ENCODE data around the gene MINDY2. TPM values are rescaled to one million over a fixed set of nuclear protein-coding genes. Genes with fewer than 3 reads are reported as not detected.
A peak's percentile ranks its signal among the peaks of the same experiment; 100 is the strongest.
"Not testable (repeated sequence)": the region's sequence is repeated elsewhere in the genome, so short reads cannot be mapped to it uniquely, and the experiment has no call there.

The MINDY2 gene
- total and polyA plus RNA-seq, 9 of the 15 experiments (the other 6 are each of a cell fraction or from before 2014, with no cell fraction given), result 2.4 to 15.3 (median 7.2) TPM

DNA sequence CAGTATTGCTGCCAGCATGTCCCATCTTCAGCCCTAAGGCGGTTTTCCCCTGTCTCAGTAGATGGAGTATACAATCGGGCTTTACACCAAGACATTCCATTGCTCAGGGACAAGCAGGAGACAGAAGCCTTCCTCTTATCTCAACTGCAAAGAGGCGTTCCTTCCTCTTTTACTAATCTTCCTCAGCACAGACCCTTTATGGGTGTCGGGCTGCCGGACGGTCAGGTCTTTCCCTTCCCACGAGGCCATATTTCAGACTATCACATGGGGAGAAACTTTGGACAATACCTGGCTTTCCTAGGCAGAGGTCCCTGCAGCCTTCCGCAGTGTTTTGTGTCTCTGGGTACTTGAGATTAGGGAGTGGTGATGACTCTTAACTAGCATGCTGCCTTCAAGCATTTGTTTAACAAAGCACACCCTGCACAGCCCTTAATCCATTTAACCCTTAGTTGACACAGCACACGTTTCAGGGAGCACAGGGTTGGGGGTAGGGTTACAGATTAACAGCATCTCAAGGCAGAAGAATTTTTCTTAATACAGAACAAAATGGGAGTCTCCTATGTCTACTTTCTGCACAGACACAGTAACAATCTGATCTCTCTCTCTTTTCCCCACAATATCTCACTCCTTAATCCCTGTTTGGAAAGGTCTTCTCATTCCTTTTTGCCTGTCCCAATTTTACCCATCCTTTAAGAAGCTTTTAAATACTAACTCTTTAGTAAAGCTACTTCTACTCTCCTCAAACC, 62.8 kb downstream of the MINDY2 start (continued):
- TF ChIP-seq, protein P1, sequence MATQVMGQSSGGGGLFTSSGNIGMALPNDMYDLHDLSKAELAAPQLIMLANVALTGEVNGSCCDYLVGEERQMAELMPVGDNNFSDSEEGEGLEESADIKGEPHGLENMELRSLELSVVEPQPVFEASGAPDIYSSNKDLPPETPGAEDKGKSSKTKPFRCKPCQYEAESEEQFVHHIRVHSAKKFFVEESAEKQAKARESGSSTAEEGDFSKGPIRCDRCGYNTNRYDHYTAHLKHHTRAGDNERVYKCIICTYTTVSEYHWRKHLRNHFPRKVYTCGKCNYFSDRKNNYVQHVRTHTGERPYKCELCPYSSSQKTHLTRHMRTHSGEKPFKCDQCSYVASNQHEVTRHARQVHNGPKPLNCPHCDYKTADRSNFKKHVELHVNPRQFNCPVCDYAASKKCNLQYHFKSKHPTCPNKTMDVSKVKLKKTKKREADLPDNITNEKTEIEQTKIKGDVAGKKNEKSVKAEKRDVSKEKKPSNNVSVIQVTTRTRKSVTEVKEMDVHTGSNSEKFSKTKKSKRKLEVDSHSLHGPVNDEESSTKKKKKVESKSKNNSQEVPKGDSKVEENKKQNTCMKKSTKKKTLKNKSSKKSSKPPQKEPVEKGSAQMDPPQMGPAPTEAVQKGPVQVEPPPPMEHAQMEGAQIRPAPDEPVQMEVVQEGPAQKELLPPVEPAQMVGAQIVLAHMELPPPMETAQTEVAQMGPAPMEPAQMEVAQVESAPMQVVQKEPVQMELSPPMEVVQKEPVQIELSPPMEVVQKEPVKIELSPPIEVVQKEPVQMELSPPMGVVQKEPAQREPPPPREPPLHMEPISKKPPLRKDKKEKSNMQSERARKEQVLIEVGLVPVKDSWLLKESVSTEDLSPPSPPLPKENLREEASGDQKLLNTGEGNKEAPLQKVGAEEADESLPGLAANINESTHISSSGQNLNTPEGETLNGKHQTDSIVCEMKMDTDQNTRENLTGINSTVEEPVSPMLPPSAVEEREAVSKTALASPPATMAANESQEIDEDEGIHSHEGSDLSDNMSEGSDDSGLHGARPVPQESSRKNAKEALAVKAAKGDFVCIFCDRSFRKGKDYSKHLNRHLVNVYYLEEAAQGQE (IDR thresholded peaks at IDR 0.05; ENCODE audit: borderline replicate concordance), result peak; percentile 45
- TF ChIP-seq, protein P1 (CRISPR knock-in tag; IDR thresholded peaks at IDR 0.05; ENCODE audit: low read depth), result not testable (repeated sequence)
- TF ChIP-seq NFRKB (IDR thresholded peaks at IDR 0.05; ENCODE audit: low read depth), result peak; percentile 53; the same call in 1 of the 2 replicates
- TF ChIP-seq ATF1 (CRISPR knock-in tag; IDR thresholded peaks at IDR 0.05), result not testable (repeated sequence)
- peak; percentile 46; the same call in 1 of the 2 replicates for TF ChIP-seq ATF1 (tag; IDR thresholded peaks at IDR 0.05)
- TF ChIP-seq POLR2AphosphoS5 (IDR thresholded peaks at IDR 0.05; ENCODE audit: control insufficient read depth, insufficient read depth, low read depth, low read length), result peak; percentile 58; the same call in 1 of the 2 replicates
- TF ChIP-seq KHSRP (IDR thresholded peaks at IDR 0.05), result 0 out of 2 replicates have a peak, but pooled peaks have one; percentile 12
- peak; percentile 94 for TF ChIP-seq SMAD4 (CRISPR knock-in tag; conservative IDR thresholded peaks at IDR 0.05)
- TF ChIP-seq, protein P2, sequence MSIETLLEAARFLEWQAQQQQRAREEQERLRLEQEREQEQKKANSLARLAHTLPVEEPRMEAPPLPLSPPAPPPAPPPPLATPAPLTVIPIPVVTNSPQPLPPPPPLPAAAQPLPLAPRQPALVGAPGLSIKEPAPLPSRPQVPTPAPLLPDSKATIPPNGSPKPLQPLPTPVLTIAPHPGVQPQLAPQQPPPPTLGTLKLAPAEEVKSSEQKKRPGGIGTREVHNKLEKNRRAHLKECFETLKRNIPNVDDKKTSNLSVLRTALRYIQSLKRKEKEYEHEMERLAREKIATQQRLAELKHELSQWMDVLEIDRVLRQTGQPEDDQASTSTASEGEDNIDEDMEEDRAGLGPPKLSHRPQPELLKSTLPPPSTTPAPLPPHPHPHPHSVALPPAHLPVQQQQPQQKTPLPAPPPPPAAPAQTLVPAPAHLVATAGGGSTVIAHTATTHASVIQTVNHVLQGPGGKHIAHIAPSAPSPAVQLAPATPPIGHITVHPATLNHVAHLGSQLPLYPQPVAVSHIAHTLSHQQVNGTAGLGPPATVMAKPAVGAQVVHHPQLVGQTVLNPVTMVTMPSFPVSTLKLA (conservative IDR thresholded peaks at IDR 0.05), result peak; percentile 71 to 88
- TF ChIP-seq, protein P3, sequence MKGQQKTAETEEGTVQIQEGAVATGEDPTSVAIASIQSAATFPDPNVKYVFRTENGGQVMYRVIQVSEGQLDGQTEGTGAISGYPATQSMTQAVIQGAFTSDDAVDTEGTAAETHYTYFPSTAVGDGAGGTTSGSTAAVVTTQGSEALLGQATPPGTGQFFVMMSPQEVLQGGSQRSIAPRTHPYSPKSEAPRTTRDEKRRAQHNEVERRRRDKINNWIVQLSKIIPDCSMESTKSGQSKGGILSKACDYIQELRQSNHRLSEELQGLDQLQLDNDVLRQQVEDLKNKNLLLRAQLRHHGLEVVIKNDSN (CRISPR knock-in tag; IDR thresholded peaks at IDR 0.05), result peak; percentile 68
- peak; percentile 91 for TF ChIP-seq TAL1 (IDR thresholded peaks at IDR 0.05)

Data from K562 (cell line).